ENCODE measurements around the gene IL1RL1. TPM values are rescaled to one million over a fixed set of nuclear protein-coding genes. Genes with fewer than 3 reads are reported as not detected.
A peak's percentile ranks its signal among the peaks of the same experiment; 100 is the strongest.

Gene IL1RL1
- total RNA-seq, 4 donors from 2014 or later: 4.3 to 20.2 (median 8.1) TPM

- intact Hi-C loops (cut with DNase I): loop anchor here (10.0 kb wide), 2 partner anchors 101 to 351 kb away; no protein-coding TSS in a partner anchor
- TF ChIP-seq POLR2AphosphoS5 (IDR thresholded peaks at IDR 0.05) (peak in 1 of 2 donors; percentile 38), POLR2A (IDR thresholded peaks at IDR 0.05; ENCODE audit: low read depth) (no peak), CTCF (IDR thresholded peaks at IDR 0.05) (peak; percentile 58 to 81 (median 67)), EP300 (IDR thresholded peaks at IDR 0.05) (no peak)
- Histone ChIP-seq H3K36me3 (no peaks in the 10 kb centered on the region), H3K27ac (replicated peaks in 1 of 4) (peak within 1 kb of the TSS; percentile 51 to 67 (median 60)), H3K9me3 (no peaks in the 10 kb centered on the region), H3K4me3 (peak within 1 kb of the TSS; percentile 60 to 69 (median 67)), H3K4me1 (peaks cover 5 to 16% (median 13%) of the 10 kb centered on the region in 4 donors), H3K27me3 (peaks cover 0 to 10% (median 0%) of the 10 kb centered on the region in 4 donors)
- DNase-seq (ENCODE audit: extremely low spot score): no peak
- WGBS: 3% methylated on average over 58 of the region's 69 CpGs
These were observed 44.4 kb downstream of the IL1RL1 start, which contains the start of gene IL18R1 for GRCh38 chr2:102355526-102356380. Gene IL18R1, plus strand, starts transcription at chr2:102355796. Its CDS starts 6,865 bp downstream, at chr2:102362661.

- no peak for TF ChIP-seq POLR2AphosphoS5 (IDR thresholded peaks at IDR 0.05)
- TF ChIP-seq POLR2A (IDR thresholded peaks at IDR 0.05; ENCODE audit: low read depth): no peak
- TF ChIP-seq EP300 (IDR thresholded peaks at IDR 0.05): no peak
- no peak for TF ChIP-seq CTCF (IDR thresholded peaks at IDR 0.05)
- Histone ChIP-seq H3K9me3 (no peaks in the 10 kb centered on the region), H3K4me1 (peaks cover 5 to 16% (median 13%) of the 10 kb centered on the region in 4 donors), H3K4me3 (peak overlapping the region; percentile 60 to 69 (median 67)), H3K36me3 (no peaks in the 10 kb centered on the region), H3K27ac (replicated peaks in 1 of 4) (peak overlapping the region; percentile 51 to 67 (median 60)), H3K27me3 (peaks cover 0 to 9% (median 0%) of the 10 kb centered on the region in 4 donors)
- intact Hi-C loops (cut with DNase I): loop anchor here (10.0 kb wide), 2 partner anchors 102 to 352 kb away; no protein-coding TSS in a partner anchor
- 25% methylated on average over 6 of the region's 7 CpGs for WGBS
- no peak for DNase-seq (ENCODE audit: extremely low spot score)
These were observed 45.0 kb downstream of the IL1RL1 start for GRCh38 chr2:102356381-102356712.

GRCh38 chr2:102356741-102357140 lies 45.4 kb downstream of the IL1RL1 start:
- no peaks in the 10 kb centered on the region for H3K36me3 ChIP-seq

GRCh38 chr2:102357937-102358336 lies 46.6 kb downstream of the IL1RL1 start:
- TF ChIP-seq CTCF (IDR thresholded peaks at IDR 0.05) (no peak), EP300 (IDR thresholded peaks at IDR 0.05) (no peak), POLR2A (IDR thresholded peaks at IDR 0.05; ENCODE audit: low read depth) (no peak), POLR2AphosphoS5 (IDR thresholded peaks at IDR 0.05) (no peak)
- 64% methylated on average over 2 of the region's 2 CpGs for WGBS

More at GRCh38 chr2:102356741-102357140, 45.4 kb downstream of the IL1RL1 start:
- DNase-seq (ENCODE audit: extremely low spot score): no peak
- no peaks in the 10 kb centered on the region for H3K9me3 ChIP-seq
- H3K27me3 ChIP-seq: peaks cover 0 to 6% (median 0%) of the 10 kb centered on the region in 4 donors
- intact Hi-C loops (cut with DNase I): loop anchor here (10.0 kb wide), 2 partner anchors 102 to 352 kb away; no protein-coding TSS in a partner anchor
- peak overlapping the region in 3 of 4 donors; percentile 29 to 68 (median 60) for H3K4me3 ChIP-seq
- TF ChIP-seq POLR2AphosphoS5 (IDR thresholded peaks at IDR 0.05) (no peak), POLR2A (IDR thresholded peaks at IDR 0.05; ENCODE audit: low read depth) (no peak), EP300 (IDR thresholded peaks at IDR 0.05) (no peak), CTCF (IDR thresholded peaks at IDR 0.05) (no peak)
- H3K4me1 ChIP-seq: peaks cover 5 to 16% (median 13%) of the 10 kb centered on the region in 4 donors
- WGBS: 87% methylated on average over 2 of the region's 2 CpGs
- H3K27ac ChIP-seq (replicated peaks in 1 of 4): no peak overlapping the region

More at GRCh38 chr2:102357937-102358336, 46.6 kb downstream of the IL1RL1 start:
- DNase-seq (ENCODE audit: extremely low spot score): no peak
- Histone ChIP-seq H3K9me3 (no peaks in the 10 kb centered on the region), H3K27me3 (peaks cover 0 to 4% (median 0%) of the 10 kb centered on the region in 4 donors), H3K36me3 (no peaks in the 10 kb centered on the region), H3K27ac (replicated peaks in 1 of 4) (no peak overlapping the region), H3K4me3 (no peak overlapping the region), H3K4me1 (peaks cover 5 to 16% (median 13%) of the 10 kb centered on the region in 4 donors)
- intact Hi-C loops (cut with DNase I): loop anchor here (10.0 kb wide), 2 partner anchors 103 to 353 kb away; no protein-coding TSS in a partner anchor

Measured in esophagus muscularis mucosa (tissue), 4 donors.